SKM-1 treated with dmso at 0.1 percent for 144 hours (cell line): ENCODE measurements around the gene TM9SF1.

Experiments
- DNase-seq: peaks from one replicate; lab custom pipeline; 2025; ENCODE audit not compliant: unreplicated experiment; lab: John Stamatoyannopoulos, UW

The TM9SF1 gene

DNA sequence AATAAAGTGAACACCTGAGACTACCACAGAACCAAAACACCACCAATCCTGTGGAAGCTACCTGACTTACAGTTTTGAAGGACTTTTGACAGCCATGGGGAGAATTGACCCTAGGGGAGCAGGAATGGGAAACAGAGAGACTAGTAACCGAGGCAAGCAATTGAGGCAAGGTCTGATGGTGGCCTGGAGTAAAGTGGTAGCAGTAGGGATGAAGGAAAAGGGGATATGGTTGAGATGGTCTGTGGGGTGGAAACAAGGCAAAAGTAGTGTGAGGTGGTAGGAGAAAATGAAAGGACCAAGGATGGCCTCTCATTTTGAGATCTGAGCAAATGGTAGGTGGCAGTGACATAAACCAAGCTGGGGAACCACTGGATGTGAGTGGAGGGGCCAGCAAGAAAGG lies 38.4 kb downstream of the TM9SF1 start:
- DNase-seq, result no peak

GRCh38 chr14:24155100-24155499 lies 40.1 kb downstream of the TM9SF1 start:
- DNase-seq, result no peak

DNA sequence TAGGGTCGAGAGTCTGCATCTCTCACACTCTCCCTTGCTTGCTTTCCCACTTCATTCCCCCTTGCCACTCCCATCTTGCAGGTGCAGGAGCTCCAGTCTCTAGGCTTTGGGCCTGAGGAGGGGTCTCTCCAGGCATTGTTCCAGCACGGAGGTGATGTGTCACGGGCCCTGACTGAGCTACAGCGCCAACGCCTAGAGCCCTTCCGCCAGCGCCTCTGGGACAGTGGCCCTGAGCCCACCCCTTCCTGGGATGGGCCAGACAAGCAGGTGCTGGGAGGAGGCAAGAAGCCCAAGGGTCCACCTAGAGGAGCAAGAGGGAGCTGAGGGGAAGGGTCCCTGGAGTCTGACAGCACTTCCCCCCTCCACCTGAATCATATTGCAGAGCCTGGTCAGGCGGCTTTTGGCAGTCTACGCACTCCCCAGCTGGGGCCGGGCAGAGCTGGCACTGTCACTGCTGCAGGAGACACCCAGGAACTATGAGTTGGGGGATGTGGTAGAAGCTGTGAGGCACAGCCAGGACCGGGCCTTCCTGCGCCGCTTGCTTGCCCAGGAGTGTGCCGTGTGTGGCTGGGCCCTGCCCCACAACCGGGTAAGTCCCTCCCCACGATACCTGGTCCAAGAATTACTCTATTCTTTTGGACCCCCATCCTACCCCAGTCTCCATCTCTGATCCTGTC lies 43.7 kb downstream of the TM9SF1 start:
- DNase-seq, result no peak

GRCh38 chr14:24150993-24151392 lies 44.2 kb downstream of the TM9SF1 start:
- no peak for DNase-seq

- no peak for DNase-seq
Observed at GRCh38 chr14:24150567-24150966, 44.7 kb downstream of the TM9SF1 start.

- DNase-seq, result no peak
Observed at GRCh38 chr14:24150061-24150460, 45.2 kb downstream of the TM9SF1 start.

- DNase-seq, result no peak
Observed at GRCh38 chr14:24149302-24149969, 45.8 kb downstream of the TM9SF1 start.

DNA sequence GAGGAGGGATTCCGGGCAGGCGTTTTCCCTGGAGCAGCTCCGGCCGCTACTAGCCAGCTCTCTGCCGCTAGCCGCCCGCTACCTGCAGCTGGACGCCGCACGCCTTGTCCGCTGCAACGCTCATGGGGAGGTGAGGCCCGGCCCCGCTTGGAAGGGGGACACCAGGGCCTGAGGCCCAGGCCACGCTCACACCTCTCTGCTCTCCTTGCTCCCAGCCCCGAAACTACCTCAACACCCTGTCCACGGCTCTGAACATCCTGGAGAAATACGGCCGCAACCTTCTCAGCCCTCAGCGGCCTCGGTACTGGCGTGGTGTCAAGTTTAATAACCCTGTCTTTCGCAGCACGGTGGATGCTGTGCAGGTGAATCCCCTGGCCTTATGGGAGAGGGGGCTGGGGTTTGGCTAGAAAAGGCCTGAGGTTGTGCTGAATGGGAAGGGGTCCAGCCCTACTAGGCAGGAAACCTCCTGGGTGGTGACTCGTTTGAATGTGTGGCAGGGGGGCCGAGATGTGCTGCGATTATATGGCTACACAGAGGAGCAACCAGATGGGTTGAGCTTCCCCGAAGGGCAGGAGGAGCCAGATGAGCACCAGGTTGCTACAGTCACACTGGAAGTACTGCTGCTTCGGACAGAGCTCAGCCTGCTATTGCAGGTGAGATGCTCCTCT lies 47.3 kb downstream of the TM9SF1 start:
- DNase-seq, result no peak

DNA sequence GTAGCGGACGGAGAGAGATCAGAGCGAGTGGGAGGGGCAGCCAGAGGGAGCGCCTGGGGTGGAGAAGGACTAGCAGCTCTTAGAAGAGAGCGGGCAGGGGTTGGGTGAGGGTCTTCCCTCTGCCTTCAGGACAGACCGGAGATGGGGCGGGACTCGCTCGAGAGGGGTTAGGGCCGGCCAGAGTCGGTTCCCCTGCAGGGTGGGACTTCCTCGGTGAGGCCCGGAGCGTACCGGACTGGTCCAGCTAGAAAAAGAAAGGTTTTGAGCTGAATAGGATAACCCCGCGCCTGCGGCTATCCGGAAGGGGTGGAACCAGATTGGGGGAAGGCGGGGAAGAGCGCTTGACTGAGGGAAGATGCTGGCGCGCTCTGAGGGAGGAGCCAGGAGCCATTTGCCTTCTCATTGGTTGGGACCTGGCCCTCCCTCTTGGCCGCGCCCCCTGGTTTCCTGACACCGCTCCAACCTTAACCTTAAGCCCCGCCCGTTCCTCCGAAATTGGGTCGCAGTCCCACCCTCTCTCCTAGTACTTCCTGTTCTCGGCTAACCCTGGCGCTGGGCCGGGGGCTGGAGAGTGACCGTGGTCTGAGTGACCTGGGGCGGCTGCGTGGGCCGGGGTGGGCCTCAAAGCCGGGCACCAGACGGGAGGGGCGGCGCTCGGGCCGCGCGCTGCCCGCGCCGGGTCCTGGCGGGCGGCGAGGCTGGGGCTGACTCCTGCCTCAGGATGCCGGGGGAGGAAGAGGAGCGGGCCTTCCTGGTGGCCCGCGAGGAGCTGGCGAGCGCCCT lies 48.1 kb downstream of the TM9SF1 start, which contains the start of gene RNF31:
Gene RNF31, plus strand, starts transcription at position 521 of the 783 bp plus-strand sequence. Its CDS starts 201 bp downstream, at position 722.
- DNase-seq, result peak; percentile 90

- peak; percentile 72 for DNase-seq
Observed at GRCh38 chr14:24146453-24146977, 48.7 kb downstream of the TM9SF1 start, which contains the start of gene PSME2. TSS of gene PSME2 (minus strand) at chr14:24146610. CDS start at chr14:24146581, 29 bp downstream.

GRCh38 chr14:24145690-24146452 lies 49.4 kb downstream of the TM9SF1 start:
- DNase-seq, result no peak

DNA sequence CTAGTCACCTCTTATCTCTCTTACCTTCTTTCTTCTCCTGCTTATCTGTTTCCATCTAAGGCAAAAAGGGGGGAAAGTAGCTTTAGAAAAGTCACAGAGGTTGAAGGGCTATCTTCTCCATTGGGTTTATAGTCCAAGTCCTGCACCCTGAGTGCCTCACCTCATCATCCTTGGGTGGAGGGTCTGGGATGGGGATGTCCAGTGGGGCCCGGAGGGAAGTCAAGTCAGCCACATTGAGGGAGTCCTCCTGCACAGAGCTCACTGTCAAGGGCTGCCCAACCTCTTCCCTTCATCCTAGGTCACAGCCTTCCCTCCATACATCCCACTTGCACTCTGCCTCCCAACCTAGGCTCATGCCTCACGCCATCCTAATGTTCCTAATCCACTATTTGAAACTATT lies 50.0 kb downstream of the TM9SF1 start:
- DNase-seq, result no peak

DNA sequence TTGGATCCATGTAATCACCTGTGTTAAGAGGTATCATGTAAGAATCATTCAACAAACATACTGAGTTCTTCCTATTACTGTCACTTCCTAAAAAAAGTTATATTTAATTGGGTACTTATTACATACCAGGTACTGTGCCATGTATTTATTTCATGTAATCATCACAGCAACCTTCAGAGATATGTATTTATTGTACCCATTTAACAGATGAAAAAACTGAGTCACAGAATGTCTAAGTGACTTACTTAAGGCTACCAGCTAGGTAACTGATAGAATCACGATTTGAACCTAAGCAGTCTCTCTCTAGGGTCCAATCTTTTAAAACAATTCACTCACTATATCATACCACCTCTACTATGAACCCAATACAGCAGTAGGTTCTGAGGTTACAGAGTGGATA lies 50.8 kb downstream of the TM9SF1 start:
- DNase-seq, result no peak

GRCh38 chr14:24143511-24143910 lies 51.7 kb downstream of the TM9SF1 start:
- DNase-seq, result no peak

GRCh38 chr14:24141097-24141880 lies 54.0 kb downstream of the TM9SF1 start, which contains the start of gene EMC9:
TSS of gene EMC9 (minus strand) at chr14:24141591. CDS start at chr14:24141304, 287 bp downstream.
- peak; percentile 94 for DNase-seq

- no peak for DNase-seq
Observed at GRCh38 chr14:24139272-24139934, 55.8 kb downstream of the TM9SF1 start.
